Measurements from ENCODE around the gene FBXO3. TPM values are rescaled to one million over a fixed set of nuclear protein-coding genes. Genes with fewer than 3 reads are reported as not detected.

The FBXO3 gene
- total RNA-seq, 1 donor from 2014 or later: 21.6 TPM

GRCh38 chr11:33704240-33705002 lies 69.9 kb downstream of the FBXO3 start:
- intact Hi-C loops (cut with micrococcal nuclease): loop anchor here (10.0 kb wide), 1 partner anchor 530 kb away; no protein-coding TSS in a partner anchor

GRCh38 chr11:33703788-33704187 lies 70.5 kb downstream of the FBXO3 start:
- intact Hi-C loops (cut with micrococcal nuclease): loop anchor here (10.0 kb wide), 1 partner anchor 531 kb away; no protein-coding TSS in a partner anchor

DNA sequence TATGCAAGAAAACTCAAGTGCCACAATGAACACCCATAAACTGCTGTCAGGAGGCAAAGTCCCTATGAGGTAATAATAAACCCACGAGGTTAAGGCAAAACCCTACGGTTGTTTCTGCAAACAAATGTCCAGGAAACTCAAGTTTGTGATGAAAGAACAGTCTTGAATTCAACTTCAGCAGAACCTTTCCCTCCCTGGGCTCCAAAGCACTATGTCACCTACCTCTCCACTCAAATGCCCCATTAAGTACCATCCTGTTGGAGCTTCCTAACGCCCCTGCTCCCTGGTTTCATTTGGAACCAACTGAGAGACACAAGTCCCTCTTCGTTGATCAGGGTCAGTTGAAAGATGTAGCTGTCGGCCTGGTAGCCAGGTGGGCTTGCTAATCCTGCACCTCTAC lies 71.1 kb downstream of the FBXO3 start:
- intact Hi-C loops (cut with micrococcal nuclease): loop anchor here (10.0 kb wide), 1 partner anchor 532 kb away; no protein-coding TSS in a partner anchor

DNA sequence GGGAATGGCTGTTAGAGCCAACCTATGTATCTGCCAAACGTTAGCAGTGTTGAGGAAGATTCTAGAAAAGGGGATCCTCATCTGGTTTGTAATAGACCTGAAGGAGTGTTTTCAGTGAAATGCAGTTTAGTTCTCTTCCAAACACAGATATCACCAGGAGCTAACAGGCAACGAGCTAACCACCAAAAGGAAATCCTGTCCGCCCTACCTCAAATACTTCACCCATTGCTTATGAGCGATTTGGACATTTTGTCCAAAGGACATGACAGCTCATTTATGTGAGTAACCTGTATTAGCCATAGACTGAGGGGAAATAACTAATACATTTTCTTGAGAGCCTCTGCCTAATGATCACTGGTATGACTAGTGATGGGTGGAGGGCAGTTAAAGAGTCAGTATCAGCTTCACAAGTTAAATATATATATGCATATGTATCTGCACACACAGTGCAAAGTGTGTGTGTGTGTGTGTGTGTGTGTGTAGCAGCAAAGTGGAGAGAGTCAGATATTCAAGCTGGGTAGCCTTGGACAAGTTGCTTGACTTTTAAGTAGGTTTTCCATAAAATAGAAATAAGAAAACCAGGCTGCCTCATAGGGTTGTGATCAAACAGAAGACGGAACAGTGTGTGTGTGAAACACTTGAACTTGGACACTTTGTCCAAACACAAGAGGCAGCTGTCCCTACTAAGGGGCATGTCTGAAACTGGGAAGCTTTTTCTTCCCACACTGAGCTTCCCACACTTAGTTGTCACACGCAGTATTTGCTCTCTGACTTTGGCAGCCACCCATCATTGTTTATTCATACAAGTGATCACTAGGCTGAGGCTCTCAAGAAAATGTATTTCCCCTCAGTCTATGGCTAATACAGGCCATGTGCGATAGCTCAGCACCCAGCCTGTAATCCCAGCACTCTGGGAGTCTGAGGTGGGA lies 72.8 kb downstream of the FBXO3 start:
- intact Hi-C loops (cut with micrococcal nuclease): loop anchor here (2.0 to 10.0 kb wide), 2 partner anchors 533 to 541 kb away; partner anchors contain the start of gene CSTF3

GRCh38 chr11:33700502-33701271 lies 73.6 kb downstream of the FBXO3 start, which contains the start of gene C11orf91:
Gene C11orf91 (minus strand): TSS chr11:33700826. CDS start chr11:33700740, 86 bp downstream.
- intact Hi-C loops (cut with micrococcal nuclease): loop anchor here (1.0 to 10.0 kb wide), 6 partner anchors 35 to 540 kb away; partner anchors contain the start of genes CAPRIN1, CSTF3, FBXO3 and HIPK3

- intact Hi-C loops (cut with micrococcal nuclease): loop anchor here (1.0 to 10.0 kb wide), 6 partner anchors 35 to 539 kb away; partner anchors contain the start of genes CAPRIN1, CSTF3, FBXO3 and HIPK3
These were observed 74.2 kb downstream of the FBXO3 start for GRCh38 chr11:33700063-33700501.

GRCh38 chr11:33699515-33700062 lies 74.7 kb downstream of the FBXO3 start:
- intact Hi-C loops (cut with micrococcal nuclease): loop anchor here (1.0 to 10.0 kb wide), 6 partner anchors 36 to 539 kb away; partner anchors contain the start of genes CAPRIN1, CSTF3, FBXO3 and HIPK3

DNA sequence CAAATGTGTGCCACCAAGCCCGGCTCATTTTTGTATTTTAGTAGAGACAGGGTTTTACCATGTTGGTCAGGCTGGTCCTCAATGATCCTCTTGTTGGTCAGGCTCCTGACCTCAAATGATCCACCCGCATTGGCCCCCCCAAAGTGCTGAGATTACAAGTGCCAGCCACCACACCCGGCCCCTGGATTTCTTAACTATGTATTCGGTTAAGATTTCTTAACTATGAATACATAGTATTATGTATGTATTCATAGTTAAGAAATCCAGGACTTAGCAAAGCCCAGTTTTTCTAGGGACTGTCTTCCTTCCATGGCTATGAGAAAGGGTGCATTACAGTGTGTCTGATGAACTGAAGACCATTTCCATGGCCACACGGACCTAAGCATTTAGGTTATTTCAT lies 75.4 kb downstream of the FBXO3 start:
- intact Hi-C loops (cut with micrococcal nuclease): no loop called here

GRCh38 chr11:33697997-33698396 lies 76.3 kb downstream of the FBXO3 start:
- intact Hi-C loops (cut with micrococcal nuclease): no loop called here

GRCh38 chr11:33696931-33697638 lies 77.2 kb downstream of the FBXO3 start:
- intact Hi-C loops (cut with micrococcal nuclease): no loop called here

DNA sequence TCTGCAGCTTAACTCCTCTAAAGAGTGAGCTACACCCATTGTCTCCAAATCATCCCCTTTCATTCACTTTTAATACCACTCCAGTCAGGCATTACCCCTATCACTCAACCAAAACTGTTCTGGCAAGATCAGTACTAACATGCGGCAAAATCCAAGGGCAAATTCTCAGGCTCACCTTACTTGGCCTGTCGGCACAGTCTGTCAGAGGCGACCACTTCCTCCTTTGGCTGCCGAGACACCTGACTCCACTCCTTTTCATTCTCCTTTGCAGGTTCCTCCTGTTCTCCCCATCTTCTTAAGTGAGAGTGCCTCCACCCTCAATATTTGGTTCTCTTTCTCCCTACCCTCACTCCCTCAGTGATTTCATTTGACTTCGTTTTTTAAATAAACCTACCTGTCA lies 77.9 kb downstream of the FBXO3 start:
- intact Hi-C loops (cut with micrococcal nuclease): no loop called here

DNA sequence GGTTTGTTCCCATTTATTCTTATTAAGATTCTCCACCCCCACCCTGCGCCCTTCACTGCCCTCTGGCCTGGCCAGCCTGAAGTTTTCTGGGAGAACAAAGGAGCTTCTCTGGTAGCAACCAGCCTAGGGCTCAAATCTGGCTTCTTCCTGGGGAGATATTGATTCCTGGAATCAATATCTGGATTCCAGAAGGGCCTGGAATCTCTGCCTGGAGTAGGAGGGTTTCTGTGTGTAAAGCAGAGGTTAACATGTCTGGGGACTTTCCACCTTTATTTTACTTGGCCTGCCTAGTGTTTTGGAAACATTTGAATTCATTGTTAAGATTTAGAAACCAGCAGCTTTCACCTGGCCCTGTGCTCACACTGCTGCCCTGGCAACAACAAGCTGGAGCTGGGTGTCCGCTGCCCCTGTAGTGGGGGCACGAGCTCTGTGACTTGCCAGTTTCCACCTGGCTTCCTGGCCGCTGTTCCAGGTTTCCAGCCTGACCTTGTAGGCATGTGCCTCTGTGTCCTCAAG lies 79.2 kb downstream of the FBXO3 start:
- intact Hi-C loops (cut with micrococcal nuclease): no loop called here

GRCh38 chr11:33694346-33695050 lies 79.8 kb downstream of the FBXO3 start:
- intact Hi-C loops (cut with micrococcal nuclease): no loop called here

DNA sequence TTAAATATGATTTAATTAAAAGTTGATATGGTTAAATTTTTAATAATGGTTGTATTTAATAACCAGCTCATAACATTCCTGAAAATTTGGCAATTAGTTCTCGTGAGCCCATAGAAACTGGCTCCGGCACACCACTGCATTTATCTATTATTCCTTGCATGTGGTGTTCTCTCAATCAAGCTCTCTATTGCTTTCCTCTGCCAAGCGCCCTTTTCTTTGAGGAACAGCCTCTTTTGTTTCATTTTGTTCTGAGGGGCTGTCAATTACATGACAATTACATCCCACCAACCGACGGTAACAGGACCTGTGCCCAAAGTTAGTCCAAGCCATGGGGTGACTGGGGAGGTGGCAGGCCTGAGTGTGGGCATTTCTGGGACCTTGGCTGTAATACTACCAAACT lies 81.8 kb downstream of the FBXO3 start:
- intact Hi-C loops (cut with micrococcal nuclease): no loop called here

- intact Hi-C loops (cut with micrococcal nuclease): no loop called here
These were observed 82.3 kb downstream of the FBXO3 start for GRCh38 chr11:33692013-33692504.

DNA sequence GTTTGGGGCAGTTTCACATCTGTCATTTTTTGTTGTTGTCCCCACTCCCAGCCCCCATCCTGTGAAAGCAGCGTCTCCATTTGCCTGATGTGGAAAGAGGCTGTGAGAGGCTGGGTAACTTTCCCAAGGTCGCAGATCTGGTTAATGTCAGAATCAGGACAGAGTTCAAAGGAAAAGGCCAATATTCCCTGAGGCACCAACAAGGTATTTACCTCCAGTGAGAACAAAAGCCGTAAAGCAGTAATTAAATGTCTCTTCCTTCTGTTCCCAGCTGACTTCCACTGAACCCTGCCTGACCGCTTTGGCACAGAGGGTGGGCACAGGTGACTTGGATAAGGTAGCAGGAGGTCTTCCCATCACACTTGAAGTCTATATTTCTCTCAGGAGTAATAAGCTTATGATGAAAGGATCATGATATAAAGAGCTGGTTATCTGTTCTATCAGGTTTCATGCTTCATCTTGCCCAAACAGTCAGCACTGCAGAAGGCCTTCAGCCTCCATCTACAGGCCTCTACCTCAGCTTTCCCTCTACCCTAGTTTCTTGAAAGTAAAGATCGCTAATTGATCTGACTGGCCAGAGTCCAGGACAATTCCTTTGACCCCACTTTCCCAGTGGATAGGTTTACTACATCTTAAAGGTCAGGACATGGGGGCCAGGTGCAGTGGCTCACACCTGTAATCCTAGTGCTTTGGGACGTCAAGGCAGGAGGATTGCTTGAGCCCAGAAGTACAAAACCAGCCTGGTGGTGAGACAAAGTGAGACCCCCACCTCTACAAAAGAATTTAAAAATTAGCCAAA lies 83.1 kb downstream of the FBXO3 start:
- intact Hi-C loops (cut with micrococcal nuclease): no loop called here
